GM12878 (cell line): ENCODE measurements around the gene TSC22D1. TPM values are rescaled to one million over a fixed set of nuclear protein-coding genes. Genes with fewer than 3 reads are reported as not detected.

ENCODE experiments used
- ATAC-seq: fragments of 200-7000 bp; cut with Tn5 transposase; 3 replicates; pipeline ENCODE4 v1.9.1; 2020; ENCODE audit warnings: mild to moderate bottlenecking, moderate library complexity
- BruUV-seq: library from RNA; stranded (reverse); fragments of 400-500 nt; replicated peaks from 2 replicates; lab custom pipeline; 2021; lab: Mats Ljungman, UMichigan
- CTCF ChIA-PET: fragments of 300-600 bp; sonication (Branson Sonifier 250); formaldehyde crosslinking; extraction: SDS; loops from one replicate; lab custom pipeline; 2021; ENCODE audit warnings: inconsistent platforms; lab: Yijun Ruan, JAX
- POLR2A ChIA-PET: fragments of 350-600 bp; formaldehyde crosslinking; extraction: SDS; loops from one replicate; lab custom pipeline; 2021; ENCODE audit warnings: inconsistent platforms; lab: Charles Lee
- RAD21 ChIA-PET: fragments of 300-600 bp; sonication (Branson Sonifier 250); formaldehyde crosslinking; loops from one replicate; lab custom pipeline; 2023; ENCODE audit warnings: antibody characterized with exemption; ENCODE audit not compliant: unreplicated experiment; lab: Charles Lee
- SMC1A ChIA-PET: fragments of 300-600 bp; sonication (Branson Sonifier 250); formaldehyde crosslinking; loops from one replicate; lab custom pipeline; 2023; ENCODE audit not compliant: unreplicated experiment, uncharacterized antibody; lab: Charles Lee
- DNase-seq: peaks from one replicate; pipeline ENCODE4 v3.0.0-alpha.2; 2011; ENCODE audit warnings: low read depth, low spot score
- FAIRE-seq: peaks from 3 replicates; lab custom pipeline; 2011; peaks lifted over from hg19 to GRCh38; lab: Jason Lieb, UNC
- H2AFZ ChIP-seq: 2 replicates; pipeline ENCODE4 v1.6.0; 2011; ENCODE audit warnings: low read depth, low read length, control low read depth; ENCODE audit not compliant: control insufficient read depth
- H3K27ac ChIP-seq: 2 replicates; pipeline ENCODE4 v1.5.1; 2011; ENCODE audit warnings: control low read depth; ENCODE audit not compliant: control insufficient read depth, insufficient read depth
- H3K27me3 ChIP-seq, 2 experiments: replicated peaks in 1 of 2; 2 replicates each; pipeline versions ENCODE4 v1.6.0 to v1.6.1; 2011; ENCODE audit warnings: low read length in 1 of 2; ENCODE audit not compliant: control insufficient read depth in 2 of 2, insufficient read depth in 2 of 2
- H3K36me3 ChIP-seq, 2 experiments: 2 replicates each; pipeline ENCODE4 v1.5.1; 2011; ENCODE audit warnings: low read length in 1 of 2; ENCODE audit not compliant: control insufficient read depth in 2 of 2, insufficient read depth in 2 of 2
- H3K4me1 ChIP-seq: 2 replicates; pipeline ENCODE4 v1.6.1; 2011; ENCODE audit warnings: mild to moderate bottlenecking, low read length, moderate library complexity, mixed read lengths; ENCODE audit not compliant: control insufficient read depth, insufficient read depth
- H3K4me2 ChIP-seq: 2 replicates; pipeline ENCODE4 v1.6.0; 2011; ENCODE audit warnings: control low read depth; ENCODE audit not compliant: control insufficient read depth, insufficient read depth
- H3K4me3 ChIP-seq: fragments of 200-600 bp; sonication (generic); 2 replicates; pipeline ENCODE4 v1.5.1; 2016
- H3K79me2 ChIP-seq: 2 replicates; pipeline ENCODE4 v1.6.0; 2011; ENCODE audit warnings: low read length; ENCODE audit not compliant: control insufficient read depth, insufficient read depth
- H3K9ac ChIP-seq: 2 replicates; pipeline ENCODE4 v1.8.0; 2011; ENCODE audit warnings: low read length, control low read depth, mixed read lengths; ENCODE audit not compliant: control insufficient read depth, insufficient read depth
- H3K9me3 ChIP-seq: replicated peaks from 3 replicates; pipeline ENCODE4 v1.5.1; 2011; ENCODE audit warnings: mild to moderate bottlenecking, low read length; ENCODE audit not compliant: control insufficient read depth, insufficient read depth
- H4K20me1 ChIP-seq: 2 replicates; pipeline ENCODE4 v1.6.0; 2011; ENCODE audit not compliant: control insufficient read depth, insufficient read depth
- ASH2L ChIP-seq: fragments of 300-600, 200-600 bp; sonication (generic); IDR thresholded peaks from 2 replicates; pipeline ENCODE4 v1.6.1; 2017; ENCODE audit warnings: low read depth, mild to moderate bottlenecking, borderline replicate concordance
- BRCA1 ChIP-seq: IDR thresholded peaks from 2 replicates; pipeline ENCODE4 v1.6.1; 2011; ENCODE audit warnings: low read depth, low read length, improper control_type of control experiment
- CHD4 ChIP-seq: fragments of 200-600 bp; sonication (generic); IDR thresholded peaks from 2 replicates; pipeline ENCODE4 v1.6.1; 2016; ENCODE audit warnings: mild to moderate bottlenecking
- ETV6 ChIP-seq, 2 experiments: fragments of 450-650 bp in 1 of 2; IDR thresholded peaks in 1 of 2; conservative IDR thresholded peaks in 1 of 2; 2 replicates each; pipeline ENCODE4 v1.6.1; 2014; ENCODE audit warnings: antibody characterized with exemption in 1 of 2, borderline replicate concordance in 1 of 2, low read depth in 1 of 2, mild to moderate bottlenecking in 1 of 2, moderate library complexity in 1 of 2
- FOXK2 ChIP-seq: fragments of 450-650 bp; IDR thresholded peaks from 2 replicates; pipeline ENCODE4 v1.6.1; 2017; ENCODE audit warnings: mild to moderate bottlenecking, moderate library complexity
- IKZF1 ChIP-seq: fragments of 450-650 bp; conservative IDR thresholded peaks from 2 replicates; pipeline ENCODE4 v1.6.1; 2017; ENCODE audit warnings: antibody characterized with exemption, mild to moderate bottlenecking
- MTA3 ChIP-seq: IDR thresholded peaks from 2 replicates; pipeline ENCODE4 v1.6.1; 2012; ENCODE audit warnings: low read length, inconsistent platforms, borderline replicate concordance
- SREBF2 ChIP-seq: IDR thresholded peaks from 2 replicates; pipeline ENCODE4 v1.6.1; 2012; ENCODE audit warnings: mild to moderate bottlenecking, low read length
- ZBTB33 ChIP-seq: fragments of 450-650 bp; IDR thresholded peaks from 2 replicates; pipeline ENCODE4 v1.6.1; 2017; ENCODE audit warnings: mild to moderate bottlenecking
- ZBTB4 ChIP-seq: fragments of 450-650 bp; formaldehyde crosslinking; IDR thresholded peaks from 2 replicates; pipeline ENCODE4 v1.4.0; 2022; ENCODE audit warnings: mild to moderate bottlenecking, moderate library complexity
- WGBS: methylation state at CpG from one replicate; pipeline ENCODE4 v1.1.6; 2016; ENCODE audit warnings: low lambda C conversion rate; ENCODE audit not compliant: insufficient replicate concordance, insufficient coverage; ENCODE audit errors: missing lambda C conversion rate; 5-methylcytosine and 5-hydroxymethylcytosine counted together
- in situ Hi-C: fragments of 300-500 bp; cut with MboI; formaldehyde crosslinking; loops from 9 replicates; pipeline ENCODE4 v1.14.3; 2018; ENCODE audit warnings: mixed read lengths
- intact Hi-C: fragments of 100-400 bp; cut with micrococcal nuclease; formaldehyde crosslinking; loops from one replicate; pipeline ENCODE4 v1.14.2; 2022; ENCODE audit not compliant: unreplicated experiment
- polyA plus RNA-seq, 11 experiments: library from polyadenylated mRNA; depleted of rRNA in 4 of 11; unstranded in 6 of 11; stranded (reverse) in 5 of 11; fragments of >200 nt; fragmentation: Nextera tagmentation in 4 of 11; fragmentation: Illumina TruSeq in 1 of 11; extraction: Ambion mirVana in 4 of 11; extraction: Trizol in 1 of 11; gene quantifications; 1 replicate in 1 of 11; 2 replicates in 10 of 11; pipeline versions ENCODE4 v1.2.1 to v1.2.3, GENCODE V29; 2011 to 2016; ENCODE audit warnings: inconsistent platforms in 2 of 11, missing spikeins in 2 of 11, low read depth in 1 of 11
- total RNA-seq, 4 experiments: library from RNA; depleted of rRNA in 3 of 4; stranded (reverse); fragments of >200 nt in 3 of 4; fragmentation: Illumina TruSeq in 1 of 4; extraction: Trizol in 1 of 4; gene quantifications; 2 replicates each; pipeline versions ENCODE4 v1.2.1 to v1.2.3, GENCODE V29; 2013 to 2021

Gene TSC22D1
- total and polyA plus RNA-seq, 10 of the 15 experiments (the other 5 are each of a cell fraction or from before 2014, with no cell fraction given) = 0.37 to 15.7 (median 7.5) TPM

- no peak for TF ChIP-seq ZBTB4 (CRISPR knock-in tag)
- TF ChIP-seq IKZF1 = no peak
- no peak for TF ChIP-seq BRCA1
- no peak for TF ChIP-seq MTA3
Observed at GRCh38 chr13:44519642-44520041, 56.5 kb downstream of the TSC22D1 start (continued).

- ChIA-PET SMC1A (no interaction called here), RAD21 (no interaction called here), POLR2A (no interaction called here), CTCF (no interaction called here)
- Histone ChIP-seq H3K4me2 (no peak overlapping the region), H4K20me1 (no peaks in the 10 kb centered on the region), H3K9ac (no peak overlapping the region), H3K4me3 (no peak overlapping the region), H3K9me3 (no peaks in the 10 kb centered on the region), H3K27ac (no peak overlapping the region), H3K27me3 (no peaks in the 10 kb centered on the region; a peak in 1 of 4 replicates), H3K79me2 (no peaks in the 10 kb centered on the region), H3K36me3 (no peaks in the 10 kb centered on the region), H3K4me1 (no peaks in the 10 kb centered on the region), H2AFZ (no peak overlapping the region; the same call in 1 of the 2 replicates)
- no peak for ATAC-seq
- BruUV-seq = no TSS peak
- WGBS = 19% methylated on average over 2 of the region's 2 CpGs
- intact Hi-C loops (no loop called here), in situ Hi-C loops (no loop called here)
- no peak for TF ChIP-seq ASH2L
- no peak for TF ChIP-seq CHD4
- no peak for TF ChIP-seq SREBF2
- TF ChIP-seq ZBTB33 = no peak
- no peak for TF ChIP-seq ETV6 (conservative IDR thresholded peaks at IDR 0.05 in 1 of 2, IDR thresholded peaks at IDR 0.05 in 1 of 2; ENCODE audit: borderline replicate concordance in 1 of 2, low read depth in 1 of 2)
- no peak for TF ChIP-seq FOXK2
- no peak for TF ChIP-seq IKZF1
- DNase-seq = no peak
- no peak for FAIRE-seq
Observed at GRCh38 chr13:44516771-44517170, 59.4 kb downstream of the TSC22D1 start.
